Astrocyte (in vitro differentiated cells and primary cell): ENCODE results near the gene SHOX.

ENCODE experiments used
- CTCF ChIP-seq: IDR thresholded peaks from 2 replicates; pipeline ENCODE4 v1.5.1; 2011; ENCODE audit warnings: low read depth, mild to moderate bottlenecking, inconsistent platforms, low read length, moderate library complexity; ENCODE audit not compliant: insufficient read depth
- EZH2 ChIP-seq: IDR thresholded peaks from 2 replicates; pipeline ENCODE4 v1.6.1; 2012; ENCODE audit warnings: mild to moderate bottlenecking, low read length, inconsistent platforms; ENCODE audit not compliant: insufficient read depth

DNA sequence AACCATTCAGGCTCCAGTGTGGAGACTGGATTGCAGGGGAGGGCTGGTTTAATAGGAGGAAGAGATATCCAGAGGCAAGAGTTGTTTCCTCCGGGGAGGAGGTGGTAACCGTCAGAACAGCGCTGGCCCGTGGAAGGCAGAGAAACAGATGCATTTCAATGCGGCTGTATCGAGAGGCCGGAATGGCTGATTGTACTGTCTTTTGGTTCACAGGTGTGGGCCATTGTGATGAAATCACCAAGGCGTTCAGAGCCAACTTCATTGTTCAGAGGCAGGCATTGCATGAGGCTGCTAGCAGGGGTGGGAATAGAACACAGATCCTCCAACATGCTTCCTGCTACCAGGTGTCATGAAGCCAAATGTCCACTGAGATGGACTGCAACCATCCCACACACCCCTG, 53.0 kb downstream of the SHOX start:
- TF ChIP-seq CTCF (no peak), EZH2 (no peak)
